GM12874 (cell line): ENCODE measurements around the gene TAF1.

Experiments
- CTCF ChIP-seq: IDR thresholded peaks from 2 replicates; pipeline ENCODE4 v1.5.1; 2011; ENCODE audit warnings: low read depth, mild to moderate bottlenecking, control low read depth, low read length, moderate library complexity; ENCODE audit not compliant: insufficient read depth

TAF1 gene

GRCh38 chrX:71510161-71510560 is 144.0 kb downstream of the TAF1 start:
- no peak for TF ChIP-seq CTCF

DNA sequence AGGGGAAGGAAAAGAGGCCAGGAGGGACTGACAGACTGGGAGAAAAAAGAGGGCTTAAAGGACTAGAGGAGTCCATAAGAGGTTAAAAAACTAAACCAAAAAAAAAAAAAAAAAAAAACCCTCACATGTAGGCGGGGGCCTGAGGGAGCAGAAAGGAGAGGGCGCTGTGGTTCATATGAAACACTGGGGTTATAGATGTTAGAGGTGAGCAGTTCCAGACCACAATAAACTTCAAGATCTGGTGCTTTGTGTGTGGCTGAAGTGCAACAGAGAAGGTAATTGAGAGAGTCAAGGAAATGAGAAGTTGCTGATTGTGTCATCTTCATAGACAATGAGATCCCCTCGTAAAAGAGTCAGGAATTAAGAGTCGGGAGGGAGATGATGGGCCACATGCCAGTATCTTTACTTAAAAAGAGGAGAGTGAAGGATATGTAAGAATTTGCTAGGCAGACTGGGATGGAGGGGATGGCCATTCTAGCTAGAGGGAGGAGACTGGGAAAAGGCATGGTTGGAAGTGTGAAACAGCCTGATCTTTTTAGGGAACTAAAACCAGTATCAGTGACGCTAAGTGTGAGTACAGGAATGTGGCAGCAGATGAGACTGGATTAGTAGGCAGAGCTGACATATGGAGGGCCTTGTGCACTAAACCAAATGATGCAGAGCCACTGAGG is 148.3 kb downstream of the TAF1 start:
- no peak for TF ChIP-seq CTCF

- TF ChIP-seq CTCF: no peak
Measured at GRCh38 chrX:71515038-71515396, 148.9 kb downstream of the TAF1 start.
